Measurements from ENCODE around the gene NRP1. TPM values are rescaled to one million over a fixed set of nuclear protein-coding genes. Genes with fewer than 3 reads are reported as not detected.

The NRP1 gene
- total and polyA plus RNA-seq, 10 donors, result 4.8 to 202 (median 138) TPM

DNA sequence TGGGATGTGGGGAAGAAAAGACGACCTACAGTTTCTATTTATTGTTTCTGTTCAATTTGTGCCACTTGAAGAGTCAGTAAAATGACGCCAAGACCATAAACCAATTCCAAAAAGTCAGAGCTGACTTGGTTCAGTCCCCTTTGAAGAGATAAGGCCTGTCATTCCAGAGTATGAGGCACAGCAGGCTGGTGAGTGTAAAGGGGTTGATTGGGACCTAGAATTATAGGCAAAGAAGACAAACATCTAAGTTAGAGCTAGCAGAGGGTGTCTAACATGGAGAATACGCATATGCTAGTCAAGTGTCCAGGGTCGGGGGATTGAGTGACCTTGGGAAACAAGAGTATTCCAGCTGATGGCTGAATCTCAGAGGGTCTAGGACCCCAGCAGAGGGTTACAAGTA is 23.6 kb downstream of the NRP1 start:
- peaks cover 2 to 40% (median 17%) of the 10 kb centered on the region in 6 donors for H3K4me1 ChIP-seq
- H3K27ac ChIP-seq, result peak overlapping the region in 7 of 8 donors; percentile 27 to 62 (median 58)
- no peaks in the 10 kb centered on the region for H3K27me3 ChIP-seq (replicated peaks in 1 of 7)
- H3K36me3 ChIP-seq, result peaks cover 0 to 3% (median 0%) of the 10 kb centered on the region in 6 donors
- no peak overlapping the region for H3K4me3 ChIP-seq
- TF ChIP-seq POLR2AphosphoS5 (IDR thresholded peaks at IDR 0.05) (no peak), POLR2A (IDR thresholded peaks at IDR 0.05) (no peak)
- TF ChIP-seq, protein P1, sequence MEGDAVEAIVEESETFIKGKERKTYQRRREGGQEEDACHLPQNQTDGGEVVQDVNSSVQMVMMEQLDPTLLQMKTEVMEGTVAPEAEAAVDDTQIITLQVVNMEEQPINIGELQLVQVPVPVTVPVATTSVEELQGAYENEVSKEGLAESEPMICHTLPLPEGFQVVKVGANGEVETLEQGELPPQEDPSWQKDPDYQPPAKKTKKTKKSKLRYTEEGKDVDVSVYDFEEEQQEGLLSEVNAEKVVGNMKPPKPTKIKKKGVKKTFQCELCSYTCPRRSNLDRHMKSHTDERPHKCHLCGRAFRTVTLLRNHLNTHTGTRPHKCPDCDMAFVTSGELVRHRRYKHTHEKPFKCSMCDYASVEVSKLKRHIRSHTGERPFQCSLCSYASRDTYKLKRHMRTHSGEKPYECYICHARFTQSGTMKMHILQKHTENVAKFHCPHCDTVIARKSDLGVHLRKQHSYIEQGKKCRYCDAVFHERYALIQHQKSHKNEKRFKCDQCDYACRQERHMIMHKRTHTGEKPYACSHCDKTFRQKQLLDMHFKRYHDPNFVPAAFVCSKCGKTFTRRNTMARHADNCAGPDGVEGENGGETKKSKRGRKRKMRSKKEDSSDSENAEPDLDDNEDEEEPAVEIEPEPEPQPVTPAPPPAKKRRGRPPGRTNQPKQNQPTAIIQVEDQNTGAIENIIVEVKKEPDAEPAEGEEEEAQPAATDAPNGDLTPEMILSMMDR (IDR thresholded peaks at IDR 0.05 in 8 of 11, conservative IDR thresholded peaks at IDR 0.05 in 3 of 11), result no peak
- no peak for DNase-seq
- WGBS, 5 donors, result 83 to 86% (median 86%) methylated on average over 4 of the region's 4 CpGs
- intact Hi-C loops (cut with DNase I; ENCODE audit: low total_unique reads), result no loop called here
- peaks cover 0 to 4% (median 0%) of the 10 kb centered on the region in 8 donors for H3K9me3 ChIP-seq

DNA sequence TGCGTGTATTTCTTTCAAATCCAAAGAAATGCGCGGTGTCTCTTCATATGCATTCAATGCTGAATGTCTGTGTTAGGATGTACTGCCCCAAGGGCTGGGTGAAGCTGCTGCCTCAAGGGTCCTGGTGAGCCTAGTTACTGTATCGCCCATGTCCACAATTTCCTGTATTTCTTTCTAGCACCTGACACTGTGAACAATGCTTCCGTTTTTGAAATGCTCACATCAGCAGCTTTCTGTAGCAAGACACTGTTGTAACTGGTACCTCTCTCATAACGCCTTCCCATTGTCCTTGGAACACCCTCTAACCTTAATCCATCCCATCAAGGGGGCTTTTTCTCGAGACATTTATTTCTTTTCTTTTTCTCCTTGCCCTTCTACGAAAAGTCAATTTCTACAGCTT is 25.1 kb downstream of the NRP1 start:
- intact Hi-C loops (cut with DNase I; ENCODE audit: low total_unique reads), result no loop called here
- Histone ChIP-seq H3K36me3 (peaks cover 0 to 3% (median 0%) of the 10 kb centered on the region in 6 donors), H3K9me3 (peaks cover 0 to 4% (median 0%) of the 10 kb centered on the region in 8 donors), H3K27me3 (replicated peaks in 1 of 7) (no peaks in the 10 kb centered on the region), H3K27ac (peak overlapping the region in 7 of 8 donors; percentile 17 to 59 (median 36)), H3K4me3 (no peak overlapping the region), H3K4me1 (peaks cover 0 to 42% (median 17%) of the 10 kb centered on the region in 6 donors)
- TF ChIP-seq POLR2A (IDR thresholded peaks at IDR 0.05) (no peak), POLR2AphosphoS5 (IDR thresholded peaks at IDR 0.05) (peak in 1 of 3 donors; percentile 55)
- TF ChIP-seq, protein P1 (IDR thresholded peaks at IDR 0.05 in 8 of 11, conservative IDR thresholded peaks at IDR 0.05 in 3 of 11), result no peak
- 30 to 42% (median 33%) methylated on average over 8 of the region's 8 CpGs for WGBS, 5 donors
- DNase-seq, result no peak

DNA sequence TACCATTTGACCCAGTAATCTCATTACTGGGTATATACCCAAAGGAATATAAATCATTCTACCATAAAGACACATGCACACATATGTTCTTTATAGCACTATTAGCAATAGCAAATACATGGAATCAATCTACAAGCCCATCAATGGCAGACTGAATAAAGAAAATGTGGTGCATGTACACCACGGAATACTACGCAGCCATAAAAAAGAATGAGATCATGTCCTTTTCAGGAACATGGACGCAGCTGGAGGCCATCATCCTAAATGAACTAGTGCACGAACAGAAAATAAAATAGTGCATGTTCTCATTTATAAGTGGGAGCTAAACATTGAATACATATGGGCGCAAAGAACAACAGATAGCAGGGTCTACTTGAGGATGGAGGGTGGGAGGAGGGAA is 26.6 kb downstream of the NRP1 start:
- Histone ChIP-seq H3K27ac (no peak overlapping the region), H3K36me3 (no peaks in the 10 kb centered on the region), H3K4me3 (no peak overlapping the region), H3K27me3 (replicated peaks in 1 of 7) (no peaks in the 10 kb centered on the region), H3K4me1 (peaks cover 0 to 56% (median 21%) of the 10 kb centered on the region in 6 donors), H3K9me3 (peaks cover 0 to 4% (median 0%) of the 10 kb centered on the region in 8 donors)
- intact Hi-C loops (cut with DNase I; ENCODE audit: low total_unique reads), result no loop called here
- WGBS, 5 donors, result 89 to 99% (median 96%) methylated on average over 5 of the region's 5 CpGs
- no peak for DNase-seq
- TF ChIP-seq POLR2AphosphoS5 (IDR thresholded peaks at IDR 0.05) (no peak), POLR2A (IDR thresholded peaks at IDR 0.05) (no peak)
- TF ChIP-seq, protein P1 (IDR thresholded peaks at IDR 0.05 in 8 of 11, conservative IDR thresholded peaks at IDR 0.05 in 3 of 11), result no peak

DNA sequence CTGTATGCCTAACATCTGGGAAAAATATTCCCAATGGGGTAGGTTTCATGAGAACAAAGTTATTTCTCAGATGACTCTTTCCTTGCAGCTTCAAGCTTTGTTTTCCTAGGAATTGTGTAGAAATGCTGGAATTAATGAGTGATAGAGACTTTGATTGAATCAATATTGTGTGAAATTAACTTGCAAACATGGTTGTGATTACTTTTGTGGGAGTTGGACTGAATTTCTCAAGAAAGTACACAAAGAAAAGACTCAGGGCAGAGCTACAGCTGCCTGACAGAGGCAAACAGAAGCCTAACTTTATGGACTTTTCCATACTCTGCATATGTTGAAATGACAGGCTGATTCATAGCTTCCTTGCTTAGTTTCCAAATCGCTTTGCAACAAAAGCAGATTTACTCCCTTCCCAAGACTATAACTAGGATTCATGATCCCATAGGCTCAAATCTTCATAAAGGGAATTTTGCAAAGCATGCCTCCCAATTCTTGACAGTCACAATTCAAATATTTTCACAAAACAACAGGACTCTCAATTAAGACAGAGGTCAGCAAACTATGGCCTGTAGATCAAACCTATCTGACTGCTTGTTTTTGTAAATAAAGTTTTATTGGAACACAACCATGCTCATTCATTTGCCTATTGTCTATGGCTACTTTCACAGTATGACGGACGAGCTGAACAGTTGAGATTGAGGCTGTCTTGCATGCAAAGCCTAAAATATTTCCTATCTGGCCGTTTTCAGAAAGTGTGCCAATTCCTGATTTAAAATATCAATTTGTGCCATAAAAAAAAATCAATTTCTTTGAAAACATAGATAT is 27.6 kb downstream of the NRP1 start:
- peaks cover 0 to 4% (median 0%) of the 10 kb centered on the region in 8 donors for H3K9me3 ChIP-seq
- no peak overlapping the region for H3K4me3 ChIP-seq
- intact Hi-C loops (cut with DNase I; ENCODE audit: low total_unique reads), result no loop called here
- 79 to 88% (median 84%) methylated on average over 4 of the region's 4 CpGs for WGBS, 5 donors
- TF ChIP-seq, protein P1 (IDR thresholded peaks at IDR 0.05 in 8 of 11, conservative IDR thresholded peaks at IDR 0.05 in 3 of 11), result no peak
- TF ChIP-seq POLR2A (IDR thresholded peaks at IDR 0.05) (no peak), POLR2AphosphoS5 (IDR thresholded peaks at IDR 0.05) (no peak)
- H3K27ac ChIP-seq, result peak overlapping the region in 4 of 8 donors; percentile 0 to 76 (median 42)
- no peaks in the 10 kb centered on the region for H3K27me3 ChIP-seq (replicated peaks in 1 of 7)
- peaks cover 0 to 58% (median 26%) of the 10 kb centered on the region in 6 donors for H3K4me1 ChIP-seq
- H3K36me3 ChIP-seq, result no peaks in the 10 kb centered on the region
- DNase-seq, result no peak

Measured in spleen (tissue), 11 donors.